Hematopoietic multipotent progenitor cell treated with erythropoietin and hydrocortisone succinate and interleukin-3 and kit ligand, for 6 days (in vitro differentiated cells): ENCODE measurements around the gene HORMAD2.

Experiments
- DNase-seq: peaks from one replicate; pipeline ENCODE4 v3.0.0-alpha.2; 2015

The HORMAD2 gene

GRCh38 chr22:30171008-30171407, 90.7 kb downstream of the HORMAD2 start:
- no peak for DNase-seq

DNA sequence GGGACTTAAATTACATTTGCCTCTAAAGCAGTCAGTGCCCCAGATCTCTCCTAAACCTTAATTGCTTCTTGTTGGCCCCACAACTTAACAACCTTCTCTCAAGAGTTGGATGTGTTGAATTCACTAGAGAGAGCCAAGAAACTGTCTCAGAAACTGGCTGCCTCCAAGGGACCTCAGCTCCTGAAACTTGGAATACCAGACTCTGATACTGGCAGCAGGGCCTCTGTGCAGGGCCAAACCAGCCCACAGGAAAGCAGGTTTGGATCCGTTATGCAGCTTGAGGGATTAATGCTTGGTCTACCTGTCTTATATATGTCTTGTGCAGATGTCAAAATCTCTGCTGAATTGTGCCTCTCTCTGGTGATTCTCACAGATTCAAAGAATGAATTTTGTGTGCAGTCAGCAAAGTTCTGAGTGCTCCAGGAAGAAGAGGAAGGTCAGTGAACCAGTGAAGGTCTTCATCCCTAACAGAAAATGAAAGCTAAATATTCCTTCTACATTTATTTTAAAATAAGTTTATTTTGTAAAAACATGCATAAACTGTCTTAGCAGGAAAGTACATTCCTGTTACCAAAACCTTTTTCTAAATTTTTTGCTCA, 95.5 kb downstream of the HORMAD2 start:
- no peak for DNase-seq

- DNase-seq, result no peak
Measured at GRCh38 chr22:30176431-30176830, 96.2 kb downstream of the HORMAD2 start.

GRCh38 chr22:30178181-30179126, 98.2 kb downstream of the HORMAD2 start:
- peak; percentile 58 for DNase-seq

DNA sequence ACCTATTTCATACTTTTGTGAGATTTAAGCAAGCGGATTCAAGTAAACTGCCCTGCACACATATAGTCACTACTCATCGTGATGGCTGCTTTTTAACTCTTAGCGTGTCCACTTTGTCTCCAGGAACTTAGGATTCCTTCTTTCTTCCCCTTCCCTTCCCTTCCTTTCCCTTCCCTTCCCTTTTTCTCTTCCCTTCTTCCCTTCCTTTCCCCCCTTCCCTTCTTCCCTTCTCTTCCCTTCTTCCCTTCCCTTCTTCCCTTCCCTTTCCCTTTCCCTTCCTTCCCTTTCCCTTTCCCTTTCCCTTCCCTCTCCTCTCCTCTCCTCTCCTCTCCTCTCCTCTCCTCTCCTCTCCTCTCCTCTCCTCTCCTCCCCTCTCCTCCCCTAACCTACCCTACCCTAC, 100.4 kb downstream of the HORMAD2 start:
- no peak for DNase-seq

DNA sequence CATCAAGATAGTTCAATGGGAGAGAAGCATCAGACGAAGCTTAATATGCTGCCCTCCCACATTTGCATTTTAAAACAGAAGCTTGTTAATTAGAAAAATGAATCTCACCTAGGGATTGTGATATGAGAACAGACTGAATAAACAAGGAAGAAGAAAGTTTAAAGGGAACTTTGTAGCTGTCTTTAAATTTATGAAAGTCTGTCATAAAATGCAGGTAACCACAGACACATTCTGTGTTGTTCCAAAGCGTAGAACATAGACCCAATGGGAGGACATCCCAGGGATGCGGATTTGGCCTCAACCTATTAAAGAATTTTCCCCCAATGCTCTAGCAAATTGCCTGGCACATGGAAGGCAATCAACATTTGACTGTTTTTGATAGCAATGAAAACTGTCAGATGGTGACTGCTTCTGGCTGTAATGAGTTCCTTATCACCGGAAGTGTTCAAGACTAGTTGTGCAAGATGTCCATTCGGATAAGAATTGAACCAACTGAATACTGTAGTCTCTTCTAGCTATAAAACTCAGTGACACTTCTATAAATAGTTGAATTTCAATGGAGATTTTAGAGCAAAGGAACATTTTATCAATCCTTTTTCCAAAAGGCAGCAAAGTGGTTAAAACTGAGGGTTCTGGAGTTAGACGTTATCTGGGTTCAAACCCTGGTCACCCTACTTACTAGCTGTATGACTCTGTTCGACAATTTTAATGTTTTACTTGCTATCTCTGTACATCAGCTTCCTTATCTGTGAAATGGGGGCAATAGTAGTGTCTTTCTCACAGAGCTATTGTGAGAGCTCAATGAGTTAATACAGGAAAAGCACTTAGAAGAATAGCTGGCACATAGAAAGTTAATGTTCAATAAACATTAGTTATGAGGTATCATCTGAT, 101.4 kb downstream of the HORMAD2 start:
- DNase-seq, result peak; percentile 94

GRCh38 chr22:30182350-30182745, 102.1 kb downstream of the HORMAD2 start:
- peak; percentile 79 for DNase-seq

DNA sequence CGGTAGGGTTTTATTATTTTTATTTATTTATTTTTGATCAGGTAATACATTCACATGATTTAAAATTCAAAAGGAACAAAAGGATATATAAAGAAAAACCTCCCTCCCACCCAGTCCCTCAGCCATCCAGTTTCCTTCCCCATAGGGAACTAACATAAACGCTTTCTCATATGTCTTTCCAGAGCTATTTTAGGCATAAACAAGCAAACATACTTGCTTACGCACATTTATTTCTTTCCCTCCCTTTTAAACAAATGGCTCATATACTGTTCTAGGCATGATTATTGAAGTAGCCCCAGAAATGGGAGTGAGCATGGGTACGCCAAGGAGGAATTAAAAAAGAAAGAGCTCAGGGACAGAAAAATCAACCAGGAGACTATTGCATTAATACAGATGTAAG, 102.6 kb downstream of the HORMAD2 start:
- no peak for DNase-seq

GRCh38 chr22:30183271-30183670, 103.0 kb downstream of the HORMAD2 start:
- no peak for DNase-seq

GRCh38 chr22:30183861-30184278, 103.6 kb downstream of the HORMAD2 start:
- DNase-seq, result peak; percentile 95

DNA sequence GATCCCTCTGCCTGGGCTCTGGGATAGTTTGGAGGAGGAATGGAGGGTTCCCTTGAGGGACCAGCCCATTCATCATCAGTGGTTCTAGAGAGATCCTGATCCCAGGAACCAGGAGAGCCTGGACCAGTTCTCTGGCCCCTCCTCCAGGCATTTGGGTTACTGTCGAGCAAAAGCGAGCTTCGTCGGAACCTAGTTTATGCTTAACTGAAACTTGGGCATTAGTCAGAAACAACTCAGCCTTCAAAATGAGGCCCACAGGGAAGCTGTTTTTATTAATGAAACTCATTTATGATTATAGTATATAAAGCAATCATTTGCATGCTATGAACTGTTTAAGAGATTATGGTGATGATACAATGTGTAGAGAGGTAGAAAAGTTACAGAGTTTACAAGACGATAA, 104.9 kb downstream of the HORMAD2 start:
- DNase-seq, result no peak

DNA sequence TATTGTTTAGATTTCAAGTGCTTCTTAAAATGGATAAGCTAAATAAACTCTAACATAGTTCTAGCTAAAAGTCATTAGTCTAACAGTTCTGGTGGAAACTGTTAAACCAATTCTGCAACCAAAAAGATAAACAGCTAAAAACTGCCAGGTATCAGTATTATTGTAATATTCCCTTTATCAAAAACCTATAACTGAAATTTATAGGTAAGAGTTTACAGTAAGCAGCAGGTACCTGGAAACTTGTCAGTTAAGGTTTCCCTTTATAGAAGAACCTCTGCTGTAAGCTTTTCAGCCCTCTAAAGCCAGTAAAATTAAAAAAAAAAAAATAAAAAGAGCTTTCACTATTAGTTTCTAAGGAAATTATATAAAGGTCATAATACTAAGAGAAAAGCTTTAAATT, 105.3 kb downstream of the HORMAD2 start:
- DNase-seq, result no peak

DNA sequence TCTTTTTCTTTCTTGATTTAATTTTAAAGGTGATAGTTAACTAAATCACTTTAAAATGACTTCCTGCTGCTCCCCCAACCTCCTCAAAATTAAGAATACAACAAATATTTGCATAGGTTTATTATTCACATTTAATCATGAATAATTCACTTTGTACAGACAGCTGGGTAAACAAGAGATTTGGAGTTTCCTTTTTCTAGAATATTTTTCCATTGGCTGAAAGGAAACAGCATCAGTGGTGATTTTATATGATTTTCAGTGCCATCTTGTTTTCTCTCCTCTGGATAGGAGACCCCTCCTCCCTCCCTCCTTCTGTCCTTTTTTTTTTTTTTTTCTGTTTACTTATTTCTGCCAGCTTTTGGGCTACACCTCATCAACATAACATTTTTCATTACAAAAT, 105.8 kb downstream of the HORMAD2 start:
- no peak for DNase-seq

DNA sequence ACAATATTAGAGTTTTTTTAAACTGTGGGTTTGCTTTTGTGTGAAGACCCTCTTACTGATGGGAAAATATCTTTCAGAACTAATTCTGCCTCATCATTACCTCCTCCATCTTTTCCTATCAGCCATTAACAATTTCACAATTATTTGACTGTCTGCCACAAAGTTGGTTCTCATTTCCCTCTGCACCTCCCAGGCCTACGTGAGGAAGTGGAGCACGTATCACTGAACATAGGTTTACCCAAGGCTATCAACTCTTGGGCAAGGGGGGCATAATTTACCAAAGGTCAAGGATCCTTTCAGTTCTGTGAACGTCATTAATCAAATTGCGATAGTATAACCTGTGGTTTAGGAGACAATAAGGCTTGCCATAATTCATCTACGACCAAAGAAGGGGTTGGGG, 106.2 kb downstream of the HORMAD2 start:
- peak; percentile 41 for DNase-seq

DNA sequence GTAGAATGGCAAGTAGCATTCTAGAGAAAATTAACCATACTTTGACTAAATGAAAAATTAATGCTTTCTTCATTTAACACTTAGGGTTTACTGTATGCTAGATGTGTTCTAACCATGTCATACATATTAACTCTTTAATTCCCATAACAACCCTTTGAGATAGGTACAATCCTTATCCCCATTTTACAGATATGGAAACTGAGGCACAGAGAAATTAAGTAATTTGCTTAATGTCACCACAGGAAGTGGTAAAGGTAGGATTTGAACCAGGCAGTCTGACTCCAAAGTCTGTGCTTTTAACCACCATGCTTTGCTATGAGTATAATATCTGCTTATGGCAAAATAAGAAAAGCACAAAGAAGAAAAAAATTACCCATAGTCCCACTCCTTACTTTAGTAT, 106.8 kb downstream of the HORMAD2 start:
- DNase-seq, result no peak

GRCh38 chr22:30187529-30188407, 107.5 kb downstream of the HORMAD2 start:
- no peak for DNase-seq

DNA sequence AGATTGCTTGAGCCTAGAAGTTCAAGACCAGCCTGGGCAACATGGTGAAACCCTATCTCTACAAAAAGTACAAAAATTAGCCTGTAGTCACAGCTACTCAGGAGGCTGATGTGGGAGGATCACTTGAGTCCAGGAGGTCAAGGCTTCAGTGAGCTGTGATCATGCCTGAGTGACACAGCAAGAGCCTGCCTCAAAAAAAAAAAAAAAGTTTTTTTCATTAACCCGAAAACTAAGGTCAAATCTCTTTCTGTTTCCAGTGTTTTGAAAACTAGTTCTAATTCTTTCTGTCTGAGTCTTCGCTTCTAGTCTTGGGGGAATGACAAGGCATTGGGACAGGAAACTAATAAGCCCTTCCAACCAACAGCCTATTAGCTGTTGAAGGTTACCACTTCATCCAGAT, 108.6 kb downstream of the HORMAD2 start:
- no peak for DNase-seq

GRCh38 chr22:30190574-30190973, 110.3 kb downstream of the HORMAD2 start:
- no peak for DNase-seq

DNA sequence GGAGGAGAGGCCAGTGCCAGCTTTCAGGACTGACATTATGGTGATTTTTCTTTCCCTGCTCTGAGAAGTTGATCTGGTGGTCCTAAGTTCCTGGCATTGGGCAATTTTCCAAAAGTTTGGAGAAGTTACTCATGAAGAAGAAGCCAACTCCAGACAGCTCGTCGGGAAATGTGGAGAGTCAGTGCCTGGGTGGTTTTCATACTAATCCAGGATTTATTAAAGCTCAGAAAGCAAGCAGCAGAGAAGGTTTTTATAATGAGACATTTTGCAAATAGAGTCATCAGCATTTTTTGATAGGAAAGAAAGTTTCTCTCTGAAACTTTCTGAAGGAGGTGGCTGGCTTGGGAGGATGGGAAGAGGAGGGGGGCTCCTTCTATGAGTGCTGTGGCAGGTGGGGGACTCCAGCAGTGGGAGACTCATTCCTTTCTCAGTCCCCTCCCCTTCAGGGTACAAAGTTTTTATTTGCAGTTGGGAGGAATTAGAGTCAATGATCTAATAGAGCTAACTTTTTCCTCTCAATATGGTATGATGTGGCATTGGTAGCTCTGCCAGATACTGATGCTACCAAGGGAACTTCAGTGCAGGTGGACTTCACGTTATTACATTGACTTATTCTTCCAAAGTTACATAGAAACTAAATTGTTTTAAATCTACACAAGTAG, 110.9 kb downstream of the HORMAD2 start:
- no peak for DNase-seq

- DNase-seq, result no peak
Measured at GRCh38 chr22:30192427-30192826, 112.2 kb downstream of the HORMAD2 start.

- DNase-seq, result peak; percentile 63
Measured at GRCh38 chr22:30193031-30193775, 112.9 kb downstream of the HORMAD2 start.
